HepG2 (cell line): Measurements from ENCODE around the gene BAHCC1. TPM values are rescaled to one million over a fixed set of nuclear protein-coding genes. Genes with fewer than 3 reads are reported as not detected.

Experiments used
- CSRNP2 ChIP-seq: sonication (generic); formaldehyde crosslinking; conservative IDR thresholded peaks from 2 replicates; pipeline ENCODE4 v1.8.0; 2022; ENCODE audit warnings: low read depth, missing genetic modification reagents
- DNMT3B ChIP-seq: conservative IDR thresholded peaks from 2 replicates; pipeline ENCODE4 v1.6.1; 2016; ENCODE audit warnings: missing biosample characterization, control low read depth
- GFI1 ChIP-seq: sonication (generic); formaldehyde crosslinking; IDR thresholded peaks from 2 replicates; pipeline ENCODE4 v1.5.0; 2020; ENCODE audit warnings: missing genetic modification reagents, mild to moderate bottlenecking, borderline replicate concordance
- HNRNPL ChIP-seq: fragments of 200-400 bp; formaldehyde crosslinking; IDR thresholded peaks from 2 replicates; pipeline ENCODE4 v1.6.1; 2017; ENCODE audit warnings: mild to moderate bottlenecking, low read depth, low read length
- HNRNPUL1 ChIP-seq: fragments of 200-400 bp; formaldehyde crosslinking; IDR thresholded peaks from 2 replicates; pipeline ENCODE4 v1.6.1; 2017; ENCODE audit warnings: low read depth, mild to moderate bottlenecking, low read length, moderate library complexity
- JUND ChIP-seq: sonication (generic); formaldehyde crosslinking; IDR thresholded peaks from 2 replicates; pipeline ENCODE4 v1.8.0; 2022; ENCODE audit warnings: mild to moderate bottlenecking, missing genetic modification reagents
- KAT2B ChIP-seq: fragments of 150-350 bp; IDR thresholded peaks from 2 replicates; pipeline ENCODE4 v1.6.1; 2014; ENCODE audit warnings: low read depth, low read length, borderline replicate concordance
- MATR3 ChIP-seq: sonication (generic); formaldehyde crosslinking; IDR thresholded peaks from 2 replicates; pipeline ENCODE4 v1.4.0; 2020; ENCODE audit warnings: missing genetic modification reagents
- MIER2 ChIP-seq: IDR thresholded peaks from 2 replicates; pipeline ENCODE4 v1.6.1; 2016; ENCODE audit warnings: missing biosample characterization, missing genetic modification reagents
- MTA1 ChIP-seq: sonication (generic); formaldehyde crosslinking; IDR thresholded peaks from 2 replicates; pipeline ENCODE4 v1.4.0; 2020; ENCODE audit warnings: missing genetic modification reagents, mild to moderate bottlenecking, borderline replicate concordance
- RELA ChIP-seq: sonication (generic); formaldehyde crosslinking; IDR thresholded peaks from 2 replicates; pipeline ENCODE4 v1.4.0; 2020; ENCODE audit warnings: missing genetic modification reagents
- SNAPC5 ChIP-seq: sonication (generic); formaldehyde crosslinking; IDR thresholded peaks from 2 replicates; pipeline ENCODE4 v1.8.1; 2023; ENCODE audit warnings: mild to moderate bottlenecking, missing genetic modification reagents, borderline replicate concordance
- SPEN ChIP-seq: sonication (generic); formaldehyde crosslinking; IDR thresholded peaks from 2 replicates; pipeline ENCODE4 v1.5.1; 2020; ENCODE audit warnings: low read depth, mild to moderate bottlenecking, missing genetic modification reagents
- ZBTB20 ChIP-seq: sonication (generic); formaldehyde crosslinking; IDR thresholded peaks from 2 replicates; pipeline ENCODE4 v1.8.1; 2023; ENCODE audit warnings: missing genetic modification reagents, low read depth, mild to moderate bottlenecking, borderline replicate concordance
- ZFP36L1 ChIP-seq: sonication (generic); formaldehyde crosslinking; IDR thresholded peaks from 2 replicates; pipeline ENCODE4 v1.8.0; 2022; ENCODE audit warnings: mild to moderate bottlenecking, missing genetic modification reagents, moderate library complexity
- ZNF652 ChIP-seq: IDR thresholded peaks from 2 replicates; pipeline ENCODE4 v1.6.1; 2016; ENCODE audit warnings: low read depth, borderline replicate concordance
- ZNF724P ChIP-seq: sonication (generic); formaldehyde crosslinking; IDR thresholded peaks from 2 replicates; pipeline ENCODE4 v1.8.0; 2022; ENCODE audit warnings: missing genetic modification reagents, borderline replicate concordance
- ZNF761 ChIP-seq: sonication (generic); formaldehyde crosslinking; conservative IDR thresholded peaks from 2 replicates; pipeline ENCODE4 v1.4.0; 2020; ENCODE audit warnings: mild to moderate bottlenecking, missing genetic modification reagents
- ZNF883 ChIP-seq: sonication (generic); formaldehyde crosslinking; IDR thresholded peaks from 2 replicates; pipeline ENCODE4 v1.5.1; 2020; ENCODE audit warnings: mild to moderate bottlenecking, missing genetic modification reagents; ENCODE audit errors: not compliant biosample characterization
- polyA plus RNA-seq, 8 experiments: library from polyadenylated mRNA; depleted of rRNA in 3 of 8; stranded (reverse) in 7 of 8; unstranded in 1 of 8; fragments of >200 nt; fragmentation: Illumina TruSeq in 4 of 8; extraction: Trizol in 4 of 8; gene quantifications; 2 replicates each; pipeline versions ENCODE4 v1.2.1 to v1.2.3, GENCODE V29; 2011 to 2016; ENCODE audit warnings: low read depth in 4 of 8, missing spikeins in 1 of 8, mixed read lengths in 1 of 8; ENCODE audit not compliant: insufficient read depth in 1 of 8
- total RNA-seq, 5 experiments: library from RNA; depleted of rRNA; stranded (reverse); fragments of >200 nt; fragmentation: Illumina TruSeq; extraction: Trizol; gene quantifications; 2 replicates each; pipeline ENCODE4 v1.2.3, GENCODE V29; 2016; ENCODE audit warnings: low read depth in 1 of 5
- TF ChIP-seq, protein P1 (sequence below): sonication (generic); formaldehyde crosslinking; IDR thresholded peaks from 2 replicates; pipeline ENCODE4 v1.8.0; 2022; ENCODE audit warnings: missing genetic modification reagents, low read depth, mild to moderate bottlenecking, borderline replicate concordance
- TF ChIP-seq, protein P2 (sequence below): sonication (generic); formaldehyde crosslinking; IDR thresholded peaks from 2 replicates; pipeline ENCODE4 v1.4.0; 2020; ENCODE audit warnings: missing genetic modification reagents, borderline replicate concordance
- TF ChIP-seq, protein P3 (sequence below): sonication (generic); formaldehyde crosslinking; IDR thresholded peaks from 2 replicates; pipeline ENCODE4 v1.8.0; 2022; ENCODE audit warnings: mild to moderate bottlenecking, missing genetic modification reagents, borderline replicate concordance

Gene BAHCC1
- total and polyA plus RNA-seq, 2 of the 13 experiments (the other 11 are each of a cell fraction or from before 2014, with no cell fraction given) = 1.4 to 1.7 TPM

- TF ChIP-seq, protein P1, sequence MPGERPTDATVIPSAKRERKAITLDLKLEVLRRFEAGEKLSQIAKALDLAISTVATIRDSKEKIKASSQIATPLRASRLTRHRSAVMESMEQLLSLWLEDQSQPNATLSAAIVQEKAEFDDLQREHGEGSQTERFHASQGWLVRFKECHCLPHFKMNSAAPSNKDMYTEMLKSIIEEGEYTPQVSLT (CRISPR knock-in tag) = no peak
- peak; percentile 29 for TF ChIP-seq ZNF883 (CRISPR knock-in tag)
- TF ChIP-seq HNRNPUL1 = no peak
- TF ChIP-seq MATR3 = no peak
- TF ChIP-seq MIER2 (CRISPR knock-in tag) = no peak
- TF ChIP-seq KAT2B = no peak
- TF ChIP-seq ZBTB20 (CRISPR knock-in tag) = no peak
- TF ChIP-seq DNMT3B = no peak
- no peak for TF ChIP-seq JUND
- TF ChIP-seq SNAPC5 = no peak
- no peak for TF ChIP-seq RELA (CRISPR knock-in tag)
- TF ChIP-seq ZNF724P (CRISPR knock-in tag) = no peak
- TF ChIP-seq ZNF761 (CRISPR knock-in tag) = peak; percentile 69; the same call in 1 of the 2 replicates
- TF ChIP-seq GFI1 = peak; percentile 39; the same call in 1 of the 2 replicates
- TF ChIP-seq MTA1 (CRISPR knock-in tag) = 0 out of 2 replicates have a peak, but pooled peaks have one; percentile 18
- TF ChIP-seq ZNF652 (CRISPR knock-in tag) = no peak
- TF ChIP-seq, protein P2, sequence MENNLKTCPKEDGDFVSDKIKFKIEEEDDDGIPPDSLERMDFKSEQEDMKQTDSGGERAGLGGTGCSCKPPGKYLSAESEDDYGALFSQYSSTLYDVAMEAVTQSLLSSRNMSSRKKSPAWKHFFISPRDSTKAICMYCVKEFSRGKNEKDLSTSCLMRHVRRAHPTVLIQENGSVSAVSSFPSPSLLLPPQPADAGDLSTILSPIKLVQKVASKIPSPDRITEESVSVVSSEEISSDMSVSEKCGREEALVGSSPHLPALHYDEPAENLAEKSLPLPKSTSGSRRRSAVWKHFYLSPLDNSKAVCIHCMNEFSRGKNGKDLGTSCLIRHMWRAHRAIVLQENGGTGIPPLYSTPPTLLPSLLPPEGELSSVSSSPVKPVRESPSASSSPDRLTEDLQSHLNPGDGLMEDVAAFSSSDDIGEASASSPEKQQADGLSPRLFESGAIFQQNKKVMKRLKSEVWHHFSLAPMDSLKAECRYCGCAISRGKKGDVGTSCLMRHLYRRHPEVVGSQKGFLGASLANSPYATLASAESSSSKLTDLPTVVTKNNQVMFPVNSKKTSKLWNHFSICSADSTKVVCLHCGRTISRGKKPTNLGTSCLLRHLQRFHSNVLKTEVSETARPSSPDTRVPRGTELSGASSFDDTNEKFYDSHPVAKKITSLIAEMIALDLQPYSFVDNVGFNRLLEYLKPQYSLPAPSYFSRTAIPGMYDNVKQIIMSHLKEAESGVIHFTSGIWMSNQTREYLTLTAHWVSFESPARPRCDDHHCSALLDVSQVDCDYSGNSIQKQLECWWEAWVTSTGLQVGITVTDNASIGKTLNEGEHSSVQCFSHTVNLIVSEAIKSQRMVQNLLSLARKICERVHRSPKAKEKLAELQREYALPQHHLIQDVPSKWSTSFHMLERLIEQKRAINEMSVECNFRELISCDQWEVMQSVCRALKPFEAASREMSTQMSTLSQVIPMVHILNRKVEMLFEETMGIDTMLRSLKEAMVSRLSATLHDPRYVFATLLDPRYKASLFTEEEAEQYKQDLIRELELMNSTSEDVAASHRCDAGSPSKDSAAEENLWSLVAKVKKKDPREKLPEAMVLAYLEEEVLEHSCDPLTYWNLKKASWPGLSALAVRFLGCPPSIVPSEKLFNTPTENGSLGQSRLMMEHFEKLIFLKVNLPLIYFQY = no peak
- TF ChIP-seq ZFP36L1 (CRISPR knock-in tag) = no peak
- TF ChIP-seq, protein P3, sequence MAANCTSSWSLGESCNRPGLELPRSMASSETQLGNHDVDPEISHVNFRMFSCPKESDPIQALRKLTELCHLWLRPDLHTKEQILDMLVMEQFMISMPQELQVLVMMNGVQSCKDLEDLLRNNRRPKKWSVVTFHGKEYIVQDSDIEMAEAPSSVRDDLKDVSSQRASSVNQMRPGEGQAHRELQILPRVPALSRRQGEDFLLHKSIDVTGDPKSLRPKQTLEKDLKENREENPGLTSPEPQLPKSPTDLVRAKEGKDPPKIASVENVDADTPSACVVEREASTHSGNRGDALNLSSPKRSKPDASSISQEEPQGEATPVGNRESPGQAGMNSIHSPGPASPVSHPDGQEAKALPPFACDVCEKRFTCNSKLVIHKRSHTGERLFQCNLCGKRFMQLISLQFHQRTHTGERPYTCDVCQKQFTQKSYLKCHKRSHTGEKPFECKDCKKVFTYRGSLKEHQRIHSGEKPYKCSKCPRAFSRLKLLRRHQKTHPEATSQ (CRISPR knock-in tag) = no peak
- TF ChIP-seq CSRNP2 (CRISPR knock-in tag) = 0 out of 2 replicates have a peak, but pooled peaks have one; percentile 14
- TF ChIP-seq SPEN (CRISPR knock-in tag) = 0 out of 2 replicates have a peak, but pooled peaks have one; percentile 9
- TF ChIP-seq HNRNPL = no peak
Observed at GRCh38 chr17:81392909-81393654, 2.2 kb upstream of the BAHCC1 start (continued).
